Spleen (tissue), 11 donors: ENCODE measurements around the gene DOCK1. TPM values are rescaled to one million over a fixed set of nuclear protein-coding genes. Genes with fewer than 3 reads are reported as not detected.

Experiments used
- DNase-seq: peaks from one replicate; pipeline ENCODE4 v3.0.0-alpha.2; 2020
- H3K27ac ChIP-seq, 8 donors: fragments of 200-600 bp; sonication (generic) in 7 of 8; 1 replicate in 4 of 8; 2 replicates in 4 of 8; pipeline versions ENCODE4 v1.5.0 to v1.8.0; 2016 to 2021; ENCODE audit warnings: inconsistent platforms in 4 of 8, mild to moderate bottlenecking in 4 of 8, moderate library complexity in 1 of 8
- H3K27me3 ChIP-seq, 7 donors: fragments of 200-600 bp; sonication (generic) in 6 of 7; replicated peaks in 1 of 7; 1 replicate in 4 of 7; 2 replicates in 3 of 7; pipeline versions ENCODE4 v1.5.0 to v1.8.0; 2016 to 2021; ENCODE audit warnings: inconsistent platforms in 3 of 7, mild to moderate bottlenecking in 1 of 7
- H3K36me3 ChIP-seq, 6 donors: fragments of 200-600 bp; sonication (generic) in 5 of 6; 1 replicate in 4 of 6; 2 replicates in 2 of 6; pipeline versions ENCODE4 v1.5.0 to v1.8.0; 2016 to 2021; ENCODE audit warnings: inconsistent platforms in 2 of 6
- H3K4me1 ChIP-seq, 6 donors: fragments of 200-600 bp; sonication (generic) in 5 of 6; 1 replicate in 3 of 6; 2 replicates in 3 of 6; pipeline versions ENCODE4 v1.5.0 to v1.8.0; 2016 to 2021; ENCODE audit warnings: inconsistent platforms in 3 of 6
- H3K4me3 ChIP-seq, 8 donors: fragments of 200-600 bp; sonication (generic) in 7 of 8; 1 replicate in 4 of 8; 2 replicates in 4 of 8; pipeline versions ENCODE4 v1.5.0 to v1.8.0; 2016 to 2021; ENCODE audit warnings: inconsistent platforms in 4 of 8, mild to moderate bottlenecking in 4 of 8, moderate library complexity in 2 of 8
- H3K9me3 ChIP-seq, 8 donors: fragments of 200-600 bp; sonication (generic) in 7 of 8; 1 replicate in 4 of 8; 2 replicates in 4 of 8; pipeline versions ENCODE4 v1.5.0 to v1.8.0; 2016 to 2021; ENCODE audit warnings: inconsistent platforms in 4 of 8
- POLR2A ChIP-seq, 3 donors: fragments of 450-650 bp; IDR thresholded peaks; one replicate each; pipeline ENCODE4 v1.5.1; 2017; ENCODE audit warnings: antibody characterized with exemption in 3 of 3, mild to moderate bottlenecking in 1 of 3
- POLR2AphosphoS5 ChIP-seq, 3 donors: sonication (generic); formaldehyde crosslinking; IDR thresholded peaks; one replicate each; pipeline ENCODE4 v1.5.1; 2017; ENCODE audit warnings: antibody characterized with exemption in 3 of 3
- WGBS, 5 donors: extraction: QIAGEN DNeasy Blood & Tissue Kit in 3 of 5; methylation state at CpG; one replicate each; pipeline versions ENCODE4 v1.1.5 to v1.1.7; 2013 to 2018; 5-methylcytosine and 5-hydroxymethylcytosine counted together
- intact Hi-C: fragments of 100-400 bp; cut with DNase I; formaldehyde crosslinking; loops from one replicate; pipeline ENCODE4 v1.15.0; 2023; ENCODE audit warnings: low total_unique reads
- polyA plus RNA-seq, 3 donors: library from polyadenylated mRNA; stranded (reverse); fragments of 200-250 nt; gene quantifications; one replicate each; pipeline ENCODE4 v1.2.1, GENCODE V29; 2013
- total RNA-seq, 7 donors: library from RNA; depleted of rRNA in 3 of 7; stranded (reverse); fragments of >200 nt in 3 of 7; fragmentation: NEBNext Ultra II Directional in 4 of 7; extraction: Animal tissue kit (Norgen Biotek cat#: 25700) in 4 of 7; gene quantifications; one replicate each; pipeline versions ENCODE4 v1.1.0 to v1.2.1, GENCODE V29; 2016 to 2021
- TF ChIP-seq, protein P1 (sequence below), 11 experiments: fragments of 200-600 bp in 7 of 11; fragments of 450-650 bp in 4 of 11; sonication (generic) in 4 of 11; IDR thresholded peaks in 8 of 11; conservative IDR thresholded peaks in 3 of 11; 1 replicate in 7 of 11; 2 replicates in 4 of 11; pipeline versions ENCODE4 v1.4.0 to v1.8.0; 2016 to 2021; ENCODE audit warnings: antibody characterized with exemption in 11 of 11, inconsistent platforms in 4 of 11, mild to moderate bottlenecking in 1 of 11
- donor health status: healthy with polysubstance abuse.
- donor health status: DM: no; HTN: no; CAD: no; lungs with moderate emphysema.
- donor health status: DM: no; HTN: no; CAD: no.
- donor health status: Bipolar disorder and iron deficiency.
- donor health status: healthy.
- donor health status: DM: no; HTN: no; CAD: no.
- donor health status: DM: yes; HTN: yes; CAD: no.

Gene DOCK1
- total and polyA plus RNA-seq, 10 donors = 2.2 to 40.5 (median 25.1) TPM

DNA sequence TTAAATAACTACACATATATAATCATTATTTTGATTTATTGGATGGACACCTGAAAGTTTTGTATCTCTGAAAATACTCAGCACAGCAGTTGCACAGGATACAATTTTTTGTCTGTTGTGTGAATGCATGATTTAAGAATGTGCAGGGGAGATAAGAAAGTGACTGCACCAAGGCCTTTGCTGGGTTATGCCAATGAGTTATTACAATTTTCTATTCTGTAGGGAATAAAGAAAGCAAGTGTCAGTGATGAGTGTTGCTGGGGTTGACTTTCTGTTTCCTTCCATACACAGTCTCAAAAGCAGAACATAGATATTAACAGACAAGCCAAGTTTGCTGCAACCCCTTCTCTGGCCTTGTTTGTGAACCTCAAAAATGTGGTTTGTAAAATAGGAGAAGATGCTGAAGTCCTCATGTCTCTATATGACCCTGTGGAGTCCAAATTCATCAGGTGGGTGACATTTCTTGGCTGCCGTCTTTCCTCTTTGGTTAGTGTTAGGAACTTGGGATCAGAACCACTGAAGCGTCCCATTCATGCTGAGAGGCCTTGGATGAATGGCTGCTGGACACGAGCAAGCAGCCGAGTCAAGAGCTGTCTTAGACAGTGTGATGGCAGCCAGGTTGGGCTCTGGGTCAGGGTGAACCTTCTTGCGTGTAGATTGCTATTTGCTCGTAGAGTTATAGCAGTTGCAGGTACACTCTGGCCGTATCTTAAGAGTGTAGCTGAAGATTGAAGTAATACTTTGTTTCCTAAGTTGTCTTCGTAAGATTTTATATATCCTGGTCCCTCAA lies 92.8 kb downstream of the DOCK1 start:
- WGBS, 5 donors = 90 to 92% (median 90%) methylated on average over 8 of the region's 8 CpGs
- Histone ChIP-seq H3K4me3 (no peak overlapping the region), H3K27me3 (no peaks in the 10 kb centered on the region), H3K4me1 (no peaks in the 10 kb centered on the region), H3K27ac (no peak overlapping the region), H3K9me3 (no peaks in the 10 kb centered on the region), H3K36me3 (peaks cover 0 to 56% (median 4%) of the 10 kb centered on the region in 6 donors)
- DNase-seq = no peak
- intact Hi-C loops = no loop called here
- TF ChIP-seq, protein P1, sequence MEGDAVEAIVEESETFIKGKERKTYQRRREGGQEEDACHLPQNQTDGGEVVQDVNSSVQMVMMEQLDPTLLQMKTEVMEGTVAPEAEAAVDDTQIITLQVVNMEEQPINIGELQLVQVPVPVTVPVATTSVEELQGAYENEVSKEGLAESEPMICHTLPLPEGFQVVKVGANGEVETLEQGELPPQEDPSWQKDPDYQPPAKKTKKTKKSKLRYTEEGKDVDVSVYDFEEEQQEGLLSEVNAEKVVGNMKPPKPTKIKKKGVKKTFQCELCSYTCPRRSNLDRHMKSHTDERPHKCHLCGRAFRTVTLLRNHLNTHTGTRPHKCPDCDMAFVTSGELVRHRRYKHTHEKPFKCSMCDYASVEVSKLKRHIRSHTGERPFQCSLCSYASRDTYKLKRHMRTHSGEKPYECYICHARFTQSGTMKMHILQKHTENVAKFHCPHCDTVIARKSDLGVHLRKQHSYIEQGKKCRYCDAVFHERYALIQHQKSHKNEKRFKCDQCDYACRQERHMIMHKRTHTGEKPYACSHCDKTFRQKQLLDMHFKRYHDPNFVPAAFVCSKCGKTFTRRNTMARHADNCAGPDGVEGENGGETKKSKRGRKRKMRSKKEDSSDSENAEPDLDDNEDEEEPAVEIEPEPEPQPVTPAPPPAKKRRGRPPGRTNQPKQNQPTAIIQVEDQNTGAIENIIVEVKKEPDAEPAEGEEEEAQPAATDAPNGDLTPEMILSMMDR (IDR thresholded peaks at IDR 0.05 in 8 of 11, conservative IDR thresholded peaks at IDR 0.05 in 3 of 11) = no peak
- TF ChIP-seq POLR2A (IDR thresholded peaks at IDR 0.05) (no peak), POLR2AphosphoS5 (IDR thresholded peaks at IDR 0.05) (no peak)

DNA sequence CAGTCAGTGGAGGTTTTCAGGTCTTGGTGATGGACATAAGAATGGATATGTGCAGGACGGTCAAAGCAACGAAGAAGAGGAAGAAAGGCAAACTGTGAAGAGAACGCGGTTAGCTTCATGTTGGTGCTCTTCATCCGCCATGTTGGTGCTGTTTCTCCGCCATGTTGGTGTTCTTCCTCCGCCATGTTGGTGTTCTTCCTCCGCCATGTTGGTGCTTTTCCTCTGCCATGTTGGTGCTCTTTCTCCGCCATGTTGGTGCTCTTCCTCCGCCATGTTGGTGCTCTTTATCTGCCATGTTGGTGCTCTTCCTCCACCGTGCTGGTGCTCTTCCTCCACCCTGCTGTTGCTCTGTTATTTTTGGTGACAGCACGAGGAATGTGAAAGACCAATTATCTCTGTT lies 95.4 kb downstream of the DOCK1 start:
- intact Hi-C loops = no loop called here
- 82 to 92% (median 88%) methylated on average over 12 of the region's 12 CpGs for WGBS, 5 donors
- Histone ChIP-seq H3K9me3 (no peaks in the 10 kb centered on the region), H3K27me3 (no peaks in the 10 kb centered on the region), H3K27ac (no peak overlapping the region), H3K4me1 (no peaks in the 10 kb centered on the region), H3K4me3 (no peak overlapping the region), H3K36me3 (peaks cover 0 to 49% (median 4%) of the 10 kb centered on the region in 6 donors)
- DNase-seq = no peak
- TF ChIP-seq, protein P1 (IDR thresholded peaks at IDR 0.05 in 8 of 11, conservative IDR thresholded peaks at IDR 0.05 in 3 of 11) = no peak
- no peak for TF ChIP-seq POLR2A (IDR thresholded peaks at IDR 0.05)
- no peak for TF ChIP-seq POLR2AphosphoS5 (IDR thresholded peaks at IDR 0.05)

DNA sequence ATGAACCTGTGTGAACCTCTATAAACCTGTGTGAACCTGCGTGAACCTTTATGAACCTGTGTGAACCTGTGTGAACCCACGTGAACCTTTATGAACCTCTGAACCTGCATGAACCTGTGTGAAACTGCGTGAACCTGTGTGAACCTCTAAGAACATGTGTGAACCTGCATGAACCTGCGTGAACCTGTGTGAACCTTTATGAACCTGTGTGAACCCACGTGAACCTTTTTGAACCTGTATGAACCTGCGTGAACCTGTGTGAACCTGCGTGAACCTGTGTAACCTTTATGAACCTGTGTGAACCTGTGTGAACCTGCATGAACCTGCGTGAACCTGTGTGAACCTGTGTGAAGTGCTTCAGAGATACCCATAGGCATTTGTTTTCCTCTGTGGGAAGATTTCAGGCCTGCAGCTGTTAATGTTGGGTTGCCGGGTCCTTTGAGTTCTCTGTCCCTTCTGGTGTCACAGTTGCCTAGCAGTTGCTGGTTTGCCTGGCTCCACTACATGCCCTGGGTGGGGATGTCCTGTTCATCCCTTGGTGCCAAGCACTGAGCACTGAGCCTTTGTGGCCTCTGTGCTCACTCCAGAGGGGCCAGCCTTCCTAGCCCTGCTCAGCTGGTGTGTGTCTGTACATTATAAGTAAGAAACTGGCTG lies 97.9 kb downstream of the DOCK1 start:
- no peaks in the 10 kb centered on the region for H3K9me3 ChIP-seq
- DNase-seq = no peak
- H3K4me1 ChIP-seq = no peaks in the 10 kb centered on the region
- H3K27me3 ChIP-seq = no peaks in the 10 kb centered on the region
- WGBS, 5 donors = 90 to 94% (median 92%) methylated on average over 9 of the region's 9 CpGs
- no peak overlapping the region for H3K27ac ChIP-seq
- intact Hi-C loops = no loop called here
- H3K36me3 ChIP-seq = peaks cover 0 to 42% (median 4%) of the 10 kb centered on the region in 6 donors
- TF ChIP-seq POLR2AphosphoS5 (IDR thresholded peaks at IDR 0.05) (no peak), POLR2A (IDR thresholded peaks at IDR 0.05) (no peak)
- TF ChIP-seq, protein P1 (IDR thresholded peaks at IDR 0.05 in 8 of 11, conservative IDR thresholded peaks at IDR 0.05 in 3 of 11) = no peak
- H3K4me3 ChIP-seq = no peak overlapping the region

DNA sequence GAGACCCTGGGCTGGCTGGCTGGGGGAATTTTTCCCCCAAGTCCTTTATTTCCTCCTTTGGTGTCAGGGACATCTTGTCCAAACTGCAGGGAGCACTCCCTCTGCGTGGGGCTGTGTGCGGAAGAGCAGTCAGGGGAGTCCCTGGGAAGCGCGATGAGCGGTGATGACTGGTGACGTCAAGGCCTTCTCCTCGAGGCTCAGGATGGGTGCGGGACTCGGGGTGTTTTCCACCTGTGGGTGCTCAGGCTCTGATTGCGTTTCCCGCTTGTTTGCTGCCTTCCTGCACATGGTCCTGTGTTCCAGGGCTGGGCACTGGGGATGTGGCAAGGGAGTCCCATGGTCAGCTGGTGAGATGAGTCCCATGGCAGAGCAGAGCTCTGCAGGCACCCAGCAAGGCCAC lies 101.2 kb downstream of the DOCK1 start:
- H3K27me3 ChIP-seq = no peaks in the 10 kb centered on the region
- no peak for DNase-seq
- peaks cover 0 to 15% (median 0%) of the 10 kb centered on the region in 6 donors for H3K36me3 ChIP-seq
- intact Hi-C loops = no loop called here
- H3K9me3 ChIP-seq = no peaks in the 10 kb centered on the region
- TF ChIP-seq POLR2AphosphoS5 (IDR thresholded peaks at IDR 0.05) (no peak), POLR2A (IDR thresholded peaks at IDR 0.05) (no peak)
- TF ChIP-seq, protein P1 (IDR thresholded peaks at IDR 0.05 in 8 of 11, conservative IDR thresholded peaks at IDR 0.05 in 3 of 11) = no peak
- 87 to 98% (median 94%) methylated on average over 9 to 11 of the region's 11 CpGs for WGBS, 5 donors
- H3K4me3 ChIP-seq = no peak overlapping the region
- H3K27ac ChIP-seq = no peak overlapping the region
- H3K4me1 ChIP-seq = no peaks in the 10 kb centered on the region
